ENCODE results near the gene ZNF700.
"Not testable (repeated sequence)": the region's sequence is repeated elsewhere in the genome, so short reads cannot be mapped to it uniquely, and the experiment has no call there.

Gene ZNF700

DNA sequence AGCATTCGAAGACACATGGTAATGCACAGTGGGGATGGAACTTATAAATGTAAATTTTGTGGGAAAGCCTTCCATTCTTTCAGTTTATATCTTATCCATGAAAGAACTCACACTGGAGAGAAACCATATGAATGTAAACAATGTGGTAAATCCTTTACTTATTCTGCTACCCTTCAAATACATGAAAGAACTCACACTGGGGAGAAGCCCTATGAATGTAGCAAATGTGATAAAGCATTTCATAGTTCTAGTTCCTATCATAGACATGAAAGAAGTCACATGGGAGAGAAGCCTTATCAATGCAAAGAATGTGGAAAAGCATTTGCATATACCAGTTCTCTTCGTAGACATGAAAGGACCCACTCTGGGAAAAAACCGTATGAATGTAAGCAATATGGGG lies 23.7 kb downstream of the ZNF700 start:
- H4K20me1 ChIP-seq (ENCODE audit: low read depth, low read length) = no peaks in the 10 kb centered on the region
- H3K36me3 ChIP-seq (ENCODE audit: low read length) = peaks cover 82% of the 10 kb centered on the region
- no peak for TF ChIP-seq EZH2phosphoT487 (conservative IDR thresholded peaks at IDR 0.05; ENCODE audit: low read length)
- TF ChIP-seq, protein P1, sequence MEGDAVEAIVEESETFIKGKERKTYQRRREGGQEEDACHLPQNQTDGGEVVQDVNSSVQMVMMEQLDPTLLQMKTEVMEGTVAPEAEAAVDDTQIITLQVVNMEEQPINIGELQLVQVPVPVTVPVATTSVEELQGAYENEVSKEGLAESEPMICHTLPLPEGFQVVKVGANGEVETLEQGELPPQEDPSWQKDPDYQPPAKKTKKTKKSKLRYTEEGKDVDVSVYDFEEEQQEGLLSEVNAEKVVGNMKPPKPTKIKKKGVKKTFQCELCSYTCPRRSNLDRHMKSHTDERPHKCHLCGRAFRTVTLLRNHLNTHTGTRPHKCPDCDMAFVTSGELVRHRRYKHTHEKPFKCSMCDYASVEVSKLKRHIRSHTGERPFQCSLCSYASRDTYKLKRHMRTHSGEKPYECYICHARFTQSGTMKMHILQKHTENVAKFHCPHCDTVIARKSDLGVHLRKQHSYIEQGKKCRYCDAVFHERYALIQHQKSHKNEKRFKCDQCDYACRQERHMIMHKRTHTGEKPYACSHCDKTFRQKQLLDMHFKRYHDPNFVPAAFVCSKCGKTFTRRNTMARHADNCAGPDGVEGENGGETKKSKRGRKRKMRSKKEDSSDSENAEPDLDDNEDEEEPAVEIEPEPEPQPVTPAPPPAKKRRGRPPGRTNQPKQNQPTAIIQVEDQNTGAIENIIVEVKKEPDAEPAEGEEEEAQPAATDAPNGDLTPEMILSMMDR (IDR thresholded peaks at IDR 0.05; ENCODE audit: insufficient read depth, low read length, poor library complexity, severe bottlenecking) = no peak
- H3K4me2 ChIP-seq (ENCODE audit: low read depth, low read length, poor library complexity, severe bottlenecking) = no peak overlapping the region
- no peaks in the 10 kb centered on the region for H3K27me3 ChIP-seq (ENCODE audit: low read length)
- H3F3A ChIP-seq (ENCODE audit: insufficient read depth) = no peaks in the 10 kb centered on the region
- no peak overlapping the region for H3K9ac ChIP-seq (ENCODE audit: low read length)
- H3K4me3 ChIP-seq (ENCODE audit: insufficient read depth, low read length, poor library complexity, severe bottlenecking) = no peak overlapping the region
- H2AFZ ChIP-seq (ENCODE audit: low read depth, low read length, severe bottlenecking) = no peak overlapping the region
- no peaks in the 10 kb centered on the region for H3K9me2 ChIP-seq (replicated peaks; ENCODE audit: insufficient read depth, low read length)
- H3K27ac ChIP-seq (ENCODE audit: low read depth, low read length) = no peak overlapping the region
- H3K9me3 ChIP-seq (ENCODE audit: insufficient read depth, low read length) = peaks cover 82% of the 10 kb centered on the region
- H3K79me2 ChIP-seq (ENCODE audit: insufficient read depth, low read length) = peaks cover 31% of the 10 kb centered on the region

DNA sequence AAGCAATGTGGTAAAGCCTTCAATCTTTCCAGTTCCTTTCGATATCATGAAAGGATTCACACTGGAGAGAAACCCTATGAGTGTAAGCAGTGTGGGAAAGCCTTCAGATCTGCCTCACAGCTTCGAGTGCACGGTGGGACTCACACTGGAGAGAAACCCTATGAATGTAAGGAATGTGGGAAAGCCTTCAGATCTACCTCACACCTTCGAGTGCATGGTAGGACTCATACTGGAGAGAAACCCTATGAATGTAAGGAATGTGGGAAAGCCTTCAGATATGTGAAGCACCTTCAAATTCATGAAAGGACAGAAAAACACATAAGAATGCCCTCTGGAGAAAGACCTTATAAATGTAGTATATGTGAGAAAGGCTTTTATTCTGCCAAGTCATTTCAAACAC lies 24.3 kb downstream of the ZNF700 start:
- no peak overlapping the region for H3K27ac ChIP-seq (ENCODE audit: low read depth, low read length)
- TF ChIP-seq, protein P1 (IDR thresholded peaks at IDR 0.05; ENCODE audit: insufficient read depth, low read length, poor library complexity, severe bottlenecking) = no peak

GRCh38 chr19:11949614-11950080 lies 24.7 kb downstream of the ZNF700 start:
- H3K9me2 ChIP-seq (replicated peaks; ENCODE audit: insufficient read depth, low read length) = not testable (repeated sequence)

More for the DNA sequence above, 24.3 kb downstream of the ZNF700 start:
- H3K9me3 ChIP-seq (ENCODE audit: insufficient read depth, low read length) = peaks cover 76% of the 10 kb centered on the region
- peaks cover 26% of the 10 kb centered on the region; the same call in 1 of the 2 replicates for H3K79me2 ChIP-seq (ENCODE audit: insufficient read depth, low read length)
- H2AFZ ChIP-seq (ENCODE audit: low read depth, low read length, severe bottlenecking) = no peak overlapping the region
- H3K27me3 ChIP-seq (ENCODE audit: low read length) = no peaks in the 10 kb centered on the region
- no peaks in the 10 kb centered on the region for H3K9me2 ChIP-seq (replicated peaks; ENCODE audit: insufficient read depth, low read length)
- H3K36me3 ChIP-seq (ENCODE audit: low read length) = peaks cover 79% of the 10 kb centered on the region
- no peak overlapping the region for H3K9ac ChIP-seq (ENCODE audit: low read length)
- H3K4me3 ChIP-seq (ENCODE audit: insufficient read depth, low read length, poor library complexity, severe bottlenecking) = no peak overlapping the region
- H3K4me2 ChIP-seq (ENCODE audit: low read depth, low read length, poor library complexity, severe bottlenecking) = no peak overlapping the region
- H4K20me1 ChIP-seq (ENCODE audit: low read depth, low read length) = no peaks in the 10 kb centered on the region
- no peaks in the 10 kb centered on the region for H3F3A ChIP-seq (ENCODE audit: insufficient read depth)

DNA sequence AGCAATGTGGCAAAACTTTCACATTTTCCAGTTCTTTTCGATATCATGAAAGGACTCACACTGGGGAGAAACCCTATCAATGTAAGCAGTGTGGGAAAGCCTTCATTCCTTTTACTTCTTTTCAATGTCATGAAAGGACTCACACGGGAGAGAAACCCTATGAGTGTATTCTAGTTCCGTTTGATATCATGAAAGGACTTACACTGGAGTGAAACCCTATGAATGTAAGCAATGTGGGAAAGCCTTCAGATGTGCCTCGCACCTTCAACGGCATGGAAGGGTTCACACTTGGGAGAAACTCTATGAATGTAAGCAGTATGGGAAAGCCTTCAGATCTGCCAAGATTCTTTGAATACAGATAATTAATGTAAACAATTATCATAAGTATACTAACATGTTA lies 25.4 kb downstream of the ZNF700 start:
- Histone ChIP-seq H3K4me3 (ENCODE audit: insufficient read depth, low read length, poor library complexity, severe bottlenecking) (no peak overlapping the region), H4K20me1 (ENCODE audit: low read depth, low read length) (no peaks in the 10 kb centered on the region), H3K27me3 (ENCODE audit: low read length) (no peaks in the 10 kb centered on the region), H3K4me2 (ENCODE audit: low read depth, low read length, poor library complexity, severe bottlenecking) (no peak overlapping the region), H3K36me3 (ENCODE audit: low read length) (peaks cover 70% of the 10 kb centered on the region), H3K27ac (ENCODE audit: low read depth, low read length) (no peak overlapping the region), H2AFZ (ENCODE audit: low read depth, low read length, severe bottlenecking) (no peak overlapping the region), H3F3A (ENCODE audit: insufficient read depth) (no peaks in the 10 kb centered on the region), H3K9ac (ENCODE audit: low read length) (no peak overlapping the region), H3K9me3 (ENCODE audit: insufficient read depth, low read length) (peaks cover 65% of the 10 kb centered on the region), H3K79me2 (ENCODE audit: insufficient read depth, low read length) (peaks cover 15% of the 10 kb centered on the region; the same call in 1 of the 2 replicates), H3K9me2 (replicated peaks; ENCODE audit: insufficient read depth, low read length) (no peaks in the 10 kb centered on the region)
- TF ChIP-seq, protein P1 (IDR thresholded peaks at IDR 0.05; ENCODE audit: insufficient read depth, low read length, poor library complexity, severe bottlenecking) = no peak
- no peak for TF ChIP-seq EZH2phosphoT487 (conservative IDR thresholded peaks at IDR 0.05; ENCODE audit: low read length)

More at GRCh38 chr19:11949614-11950080, 24.7 kb downstream of the ZNF700 start:
- not testable (repeated sequence) for H3K27ac ChIP-seq (ENCODE audit: low read depth, low read length); H3K4me2 ChIP-seq (ENCODE audit: low read depth, low read length, poor library complexity, severe bottlenecking); H3K9ac ChIP-seq (ENCODE audit: low read length); H4K20me1 ChIP-seq (ENCODE audit: low read depth, low read length); H2AFZ ChIP-seq (ENCODE audit: low read depth, low read length, severe bottlenecking); H3K4me3 ChIP-seq (ENCODE audit: insufficient read depth, low read length, poor library complexity, severe bottlenecking); H3K27me3 ChIP-seq (ENCODE audit: low read length); H3F3A ChIP-seq (ENCODE audit: insufficient read depth)
- H3K79me2 ChIP-seq (ENCODE audit: insufficient read depth, low read length) = peaks cover 21% of the 10 kb centered on the region; the same call in 1 of the 2 replicates
- peaks cover 75% of the 10 kb centered on the region for H3K36me3 ChIP-seq (ENCODE audit: low read length)
- peaks cover 72% of the 10 kb centered on the region for H3K9me3 ChIP-seq (ENCODE audit: insufficient read depth, low read length)
